SK-N-SH treated with all-trans-retinoic acid at 6 μM for 48 hours (cell line): ENCODE measurements around the gene RNF40.

ENCODE experiments used
- ATAC-seq: fragments of 200-7000 bp; cut with Tn5 transposase; 3 replicates; pipeline ENCODE4 v1.9.1; 2020; ENCODE audit warnings: mild to moderate bottlenecking, moderate library complexity
- CREB5 ChIP-seq: fragments of 250-450 bp; sonication (Bioruptor Pico); IDR thresholded peaks from 2 replicates; pipeline ENCODE4 v1.5.1; 2020; ENCODE audit warnings: low read depth, mild to moderate bottlenecking, moderate library complexity
- CSDC2 ChIP-seq: fragments of 250-450 bp; sonication (Bioruptor Pico); IDR thresholded peaks from 2 replicates; pipeline ENCODE4 v1.5.0; 2020; ENCODE audit warnings: mild to moderate bottlenecking, moderate library complexity
- CSRNP3 ChIP-seq: fragments of 250-450 bp; sonication (Bioruptor Pico); IDR thresholded peaks from 2 replicates; pipeline ENCODE4 v1.5.1; 2021; ENCODE audit warnings: mild to moderate bottlenecking, moderate library complexity
- ESRRG ChIP-seq: fragments of 250-450 bp; sonication (Bioruptor Pico); IDR thresholded peaks from 2 replicates; pipeline ENCODE4 v1.6.1; 2021; ENCODE audit warnings: mild to moderate bottlenecking
- GLIS3 ChIP-seq: fragments of 250-450 bp; sonication (Bioruptor Pico); IDR thresholded peaks from 2 replicates; pipeline ENCODE4 v1.5.0; 2020; ENCODE audit warnings: mild to moderate bottlenecking, moderate library complexity
- ISL1 ChIP-seq: fragments of 250-450 bp; sonication (Bioruptor Pico); IDR thresholded peaks from 2 replicates; pipeline ENCODE4 v2.1.2; 2022; ENCODE audit warnings: mild to moderate bottlenecking, moderate library complexity
- PATZ1 ChIP-seq: fragments of 250-450 bp; sonication (Bioruptor Pico); IDR thresholded peaks from 2 replicates; pipeline ENCODE4 v1.8.0; 2020; ENCODE audit warnings: mild to moderate bottlenecking, moderate library complexity, borderline replicate concordance
- POU6F1 ChIP-seq: fragments of 250-450 bp; sonication (Bioruptor Pico); IDR thresholded peaks from 2 replicates; pipeline ENCODE4 v1.8.0; 2021; ENCODE audit warnings: low read depth, mild to moderate bottlenecking, moderate library complexity, borderline replicate concordance
- RARB ChIP-seq: fragments of 250-450 bp; sonication (Bioruptor Pico); IDR thresholded peaks from 2 replicates; pipeline ENCODE4 v1.8.0; 2021; ENCODE audit warnings: mild to moderate bottlenecking, moderate library complexity
- SNAI2 ChIP-seq: fragments of 250-450 bp; sonication (Bioruptor Pico); IDR thresholded peaks from 2 replicates; pipeline ENCODE4 v1.5.0; 2020; ENCODE audit warnings: mild to moderate bottlenecking, moderate library complexity
- TCF4 ChIP-seq: fragments of 250-450 bp; sonication (Bioruptor Pico); IDR thresholded peaks from 2 replicates; pipeline ENCODE4 v1.8.0; 2021; ENCODE audit warnings: mild to moderate bottlenecking, moderate library complexity, borderline replicate concordance
- TOX ChIP-seq: fragments of 250-450 bp; sonication (Bioruptor Pico); IDR thresholded peaks from 2 replicates; pipeline ENCODE4 v1.8.0; 2021; ENCODE audit warnings: mild to moderate bottlenecking, moderate library complexity, borderline replicate concordance
- TSHZ2 ChIP-seq: fragments of 250-450 bp; sonication (Bioruptor Pico); IDR thresholded peaks from 2 replicates; pipeline ENCODE4 v1.5.0; 2020; ENCODE audit warnings: mild to moderate bottlenecking, moderate library complexity
- ZC3H10 ChIP-seq: fragments of 250-450 bp; sonication (Bioruptor Pico); IDR thresholded peaks from 2 replicates; pipeline ENCODE4 v1.5.1; 2021; ENCODE audit warnings: mild to moderate bottlenecking, moderate library complexity
- ZFP3 ChIP-seq: fragments of 250-450 bp; sonication (Bioruptor Pico); IDR thresholded peaks from 2 replicates; pipeline ENCODE4 v1.5.0; 2020; ENCODE audit warnings: mild to moderate bottlenecking, moderate library complexity
- ZFP30 ChIP-seq: fragments of 450-650 bp; formaldehyde crosslinking; IDR thresholded peaks from 2 replicates; pipeline ENCODE4 v1.5.0; 2022; ENCODE audit warnings: mild to moderate bottlenecking, moderate library complexity

The RNF40 gene

GRCh38 chr16:30753596-30753995 lies 8.5 kb upstream of the RNF40 start (continued):
- no peak for TF ChIP-seq POU6F1 (CRISPR knock-in tag)
- TF ChIP-seq TOX (CRISPR knock-in tag): no peak
- no peak for TF ChIP-seq ZFP3 (CRISPR knock-in tag)

- TF ChIP-seq TSHZ2 (CRISPR knock-in tag): no peak
- TF ChIP-seq ZC3H10: no peak
- TF ChIP-seq SNAI2: no peak
- TF ChIP-seq CREB5 (CRISPR knock-in tag): no peak
- no peak for TF ChIP-seq GLIS3
- TF ChIP-seq TOX (CRISPR knock-in tag): no peak
- no peak for TF ChIP-seq PATZ1
- no peak for TF ChIP-seq TCF4 (CRISPR knock-in tag)
- ATAC-seq: no peak
Measured at GRCh38 chr16:30755955-30756780, 6.0 kb upstream of the RNF40 start.

- no peak for ATAC-seq
- no peak for TF ChIP-seq ZFP30 (CRISPR knock-in tag)
- no peak for TF ChIP-seq ZFP3 (CRISPR knock-in tag)
- TF ChIP-seq CREB5 (CRISPR knock-in tag): no peak
- TF ChIP-seq ISL1: no peak
- no peak for TF ChIP-seq CSDC2 (CRISPR knock-in tag)
- TF ChIP-seq TOX (CRISPR knock-in tag): no peak
- no peak for TF ChIP-seq ESRRG (CRISPR knock-in tag)
- TF ChIP-seq CSRNP3 (CRISPR knock-in tag): no peak
- no peak for TF ChIP-seq ZC3H10
- no peak for TF ChIP-seq RARB (CRISPR knock-in tag)
- no peak for TF ChIP-seq POU6F1 (CRISPR knock-in tag)
Measured at GRCh38 chr16:30756781-30757100, 5.4 kb upstream of the RNF40 start.
